Ishikawa (cell line): Measurements from ENCODE around the gene CINP.
A peak's percentile ranks its signal among the peaks of the same experiment; 100 is the strongest.

Source experiments
- CEBPB ChIP-seq: IDR thresholded peaks from 2 replicates; pipeline ENCODE4 v1.6.1; 2012
- CREB1 ChIP-seq: IDR thresholded peaks from 2 replicates; pipeline ENCODE4 v1.6.1; 2012; ENCODE audit warnings: low read depth
- EGR1 ChIP-seq: IDR thresholded peaks from 2 replicates; pipeline ENCODE4 v1.6.1; 2012
- EP300 ChIP-seq: IDR thresholded peaks from 2 replicates; pipeline ENCODE4 v1.6.1; 2012; ENCODE audit warnings: borderline replicate concordance
- FOXM1 ChIP-seq: IDR thresholded peaks from 2 replicates; pipeline ENCODE4 v1.6.1; 2012; ENCODE audit warnings: low read depth, borderline replicate concordance
- MAX ChIP-seq: IDR thresholded peaks from 2 replicates; pipeline ENCODE4 v1.6.1; 2012
- NFIC ChIP-seq: IDR thresholded peaks from 2 replicates; pipeline ENCODE4 v1.6.1; 2012
- RAD21 ChIP-seq: IDR thresholded peaks from 2 replicates; pipeline ENCODE4 v1.6.1; 2012; ENCODE audit warnings: low read depth
- REST ChIP-seq: IDR thresholded peaks from 2 replicates; pipeline ENCODE4 v1.6.1; 2012; ENCODE audit warnings: low read depth, mild to moderate bottlenecking
- TAF1 ChIP-seq: IDR thresholded peaks from 2 replicates; pipeline ENCODE4 v1.6.1; 2012; ENCODE audit warnings: low read depth, mild to moderate bottlenecking
- TCF12 ChIP-seq: IDR thresholded peaks from 2 replicates; pipeline ENCODE4 v1.6.1; 2012; ENCODE audit warnings: low read depth
- TEAD4 ChIP-seq: IDR thresholded peaks from 2 replicates; pipeline ENCODE4 v1.6.1; 2012
- USF1 ChIP-seq: IDR thresholded peaks from 2 replicates; pipeline ENCODE4 v1.6.1; 2012
- YY1 ChIP-seq: IDR thresholded peaks from 2 replicates; pipeline ENCODE4 v1.6.1; 2012; ENCODE audit warnings: low read depth
- ZBTB7A ChIP-seq: IDR thresholded peaks from 2 replicates; pipeline ENCODE4 v1.6.1; 2012; ENCODE audit warnings: low read depth

CINP gene

GRCh38 chr14:102370305-102370809 lies 7.7 kb upstream of the CINP start:
- TF ChIP-seq TEAD4 (no peak), EP300 (no peak), CEBPB (no peak), NFIC (no peak), REST (no peak), FOXM1 (no peak), CREB1 (no peak), YY1 (no peak), USF1 (no peak)

GRCh38 chr14:102363182-102363943 lies 673 bp upstream of the CINP start:
- TF ChIP-seq CEBPB (no peak), RAD21 (no peak), NFIC (no peak), USF1 (no peak), TAF1 (0 out of 2 replicates have a peak, but pooled peaks have one; percentile 2)

- TF ChIP-seq USF1: no peak
- TF ChIP-seq RAD21: no peak
- no peak for TF ChIP-seq REST
- TF ChIP-seq CEBPB: no peak
- TF ChIP-seq EP300: no peak
- no peak for TF ChIP-seq MAX
- TF ChIP-seq TEAD4: no peak
- no peak for TF ChIP-seq TCF12
- TF ChIP-seq TAF1: no peak
- no peak for TF ChIP-seq NFIC
- TF ChIP-seq ZBTB7A: no peak
- no peak for TF ChIP-seq YY1
- TF ChIP-seq EGR1: no peak
- TF ChIP-seq CREB1: no peak
- TF ChIP-seq FOXM1: no peak
These were observed 606 bp downstream of the CINP start for GRCh38 chr14:102362084-102362483.

- TF ChIP-seq CEBPB (no peak), YY1 (no peak), NFIC (no peak), TAF1 (no peak), ZBTB7A (no peak), TCF12 (no peak), USF1 (no peak), RAD21 (no peak)
These were observed 2.3 kb downstream of the CINP start for GRCh38 chr14:102360388-102360787.

- no peak for TF ChIP-seq EP300
- no peak for TF ChIP-seq MAX
- no peak for TF ChIP-seq RAD21
- no peak for TF ChIP-seq FOXM1
- no peak for TF ChIP-seq ZBTB7A
- no peak for TF ChIP-seq CREB1
- no peak for TF ChIP-seq TCF12
- no peak for TF ChIP-seq USF1
- no peak for TF ChIP-seq REST
- no peak for TF ChIP-seq TAF1
- TF ChIP-seq EGR1: no peak
- TF ChIP-seq YY1: no peak
- no peak for TF ChIP-seq NFIC
- no peak for TF ChIP-seq CEBPB
- TF ChIP-seq TEAD4: no peak
These were observed 3.3 kb downstream of the CINP start for GRCh38 chr14:102359341-102359740.
